ENCODE results near the gene GRAMD4.

Gene GRAMD4

DNA sequence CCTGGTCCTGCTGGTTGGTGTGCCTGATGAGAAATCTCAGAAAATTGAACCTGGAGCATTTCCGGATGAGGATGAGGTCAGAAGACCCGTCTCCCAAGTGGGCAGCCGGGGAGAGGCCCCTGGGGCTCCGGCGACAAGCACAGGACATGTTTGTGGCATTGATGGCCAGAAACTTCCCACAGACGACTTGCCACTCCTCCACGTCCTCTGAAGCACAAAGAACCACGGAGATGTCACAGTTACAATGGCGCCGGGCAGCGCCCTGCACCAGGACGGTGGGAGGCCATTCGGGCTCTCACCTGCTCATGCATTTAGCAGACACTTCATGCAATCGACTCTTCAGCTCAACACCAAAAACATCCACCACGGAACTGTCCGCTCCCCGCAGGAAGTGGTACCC, 71.4 kb downstream of the GRAMD4 start:
- DNase-seq (ENCODE audit: low spot score): no peak

DNA sequence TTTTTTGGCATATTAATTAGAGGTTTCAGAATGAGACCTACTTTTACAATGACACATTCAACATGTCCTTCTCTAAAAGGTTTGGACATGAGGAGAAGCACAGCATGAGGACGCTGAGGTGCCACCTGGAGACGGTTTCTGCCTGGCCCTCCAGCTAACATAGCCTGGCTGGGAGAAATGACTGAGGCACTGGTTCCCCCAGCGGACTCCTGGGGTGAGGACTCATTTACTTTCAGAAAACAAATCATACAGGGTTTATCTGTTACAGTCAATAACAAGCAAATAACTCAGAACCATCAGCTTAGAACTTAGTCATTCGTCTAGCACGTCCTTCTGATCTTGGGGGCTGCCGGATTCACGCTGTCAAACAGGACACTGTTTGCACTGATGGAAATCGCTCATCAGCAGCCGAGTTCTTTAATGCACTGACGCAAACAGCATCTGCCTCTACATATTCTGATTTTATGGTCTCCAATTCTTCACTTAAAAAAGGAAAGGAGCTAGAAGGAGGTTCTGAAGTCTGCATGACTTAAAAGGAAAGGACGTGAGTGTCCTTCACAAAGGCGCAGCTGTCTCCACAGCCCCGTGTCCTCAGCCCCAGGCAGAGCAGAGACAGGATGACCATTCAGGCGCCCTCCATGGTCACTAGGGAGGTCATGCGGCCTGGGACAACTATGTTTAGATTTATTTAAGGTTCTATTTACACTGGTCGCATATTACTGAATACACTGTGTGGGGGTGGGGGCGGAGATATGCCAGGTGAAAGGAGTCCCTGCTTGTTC, 73.6 kb downstream of the GRAMD4 start:
- no peak for DNase-seq (ENCODE audit: low spot score)

DNA sequence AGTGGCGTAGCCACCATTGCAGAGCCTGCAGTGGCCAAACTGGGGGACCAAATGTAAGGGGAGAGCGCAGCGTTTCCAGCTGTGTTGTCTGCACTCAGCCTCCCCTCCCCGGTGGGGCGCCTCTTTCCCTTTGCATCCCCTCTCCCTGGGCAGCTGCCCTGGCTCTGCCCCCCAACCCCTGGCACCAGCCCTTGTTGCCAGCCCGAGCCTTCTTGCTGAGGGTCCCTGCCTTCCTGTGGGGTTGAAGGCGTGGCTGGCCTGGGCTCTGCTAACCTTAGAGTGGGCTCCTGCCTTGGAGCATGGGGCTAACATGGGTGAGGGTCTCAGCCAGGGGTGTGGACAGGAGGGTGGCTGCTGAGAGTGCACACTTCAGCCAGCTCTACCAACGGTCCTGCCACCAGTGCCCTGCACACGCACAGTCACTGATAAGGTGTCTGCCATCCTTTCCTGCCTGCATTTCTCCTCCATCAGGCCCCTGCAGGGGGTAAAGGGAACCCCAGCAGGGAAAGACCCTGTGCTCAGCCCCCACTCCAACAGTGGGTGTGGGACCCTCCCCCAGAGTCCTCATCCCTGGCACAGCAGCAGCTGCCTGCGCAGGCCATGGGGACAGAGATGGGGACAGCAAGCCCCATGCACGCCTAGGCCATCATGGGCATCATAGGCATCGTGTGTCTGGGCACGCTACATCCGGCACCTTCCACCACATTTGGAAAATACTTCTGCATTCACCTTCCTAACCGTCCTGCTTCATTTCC, 74.4 kb downstream of the GRAMD4 start:
- no peak for DNase-seq (ENCODE audit: low spot score)

DNA sequence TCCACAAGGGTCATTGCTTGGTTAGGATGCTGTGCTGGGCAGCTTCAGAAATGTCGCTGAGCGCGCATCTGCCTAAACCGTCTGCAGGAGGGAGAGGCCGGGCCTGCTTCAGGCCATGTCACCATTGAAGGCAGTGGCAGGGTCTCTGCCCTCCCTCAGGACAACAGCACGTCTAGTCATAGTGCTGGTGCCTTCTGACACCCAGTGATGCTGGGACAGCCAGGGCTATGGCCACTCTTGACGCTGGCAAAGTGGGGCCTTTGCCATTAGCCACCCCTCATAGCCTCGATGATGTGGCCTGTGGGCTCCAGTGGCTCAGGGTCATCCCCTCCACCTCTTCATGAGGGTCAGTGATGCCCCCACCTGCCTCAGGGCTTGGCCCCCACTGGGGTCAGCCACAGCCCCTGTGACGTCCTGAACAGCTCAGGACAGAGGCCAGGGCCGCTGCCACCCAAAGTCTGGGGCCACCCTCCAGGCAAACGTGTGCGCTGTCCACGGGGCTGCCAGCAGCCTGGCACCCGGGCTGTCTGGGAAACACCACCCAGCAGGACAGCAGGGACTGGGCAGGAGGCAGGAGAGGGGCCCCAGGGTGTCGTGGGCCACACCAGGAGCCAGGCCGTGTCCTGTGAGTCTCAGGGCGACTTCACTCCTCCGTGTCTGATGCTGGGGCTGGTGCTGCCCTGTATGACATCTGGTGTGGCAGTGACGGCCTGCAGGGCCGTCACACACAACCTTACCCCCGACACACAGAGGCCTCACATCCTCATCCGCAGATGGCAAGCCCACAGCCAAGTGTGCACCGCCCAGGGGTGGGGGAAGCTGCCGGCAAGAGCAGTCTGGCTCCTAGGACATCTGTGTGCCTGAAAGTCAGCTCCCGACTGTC, 75.4 kb downstream of the GRAMD4 start:
- DNase-seq (ENCODE audit: low spot score): no peak

- no peak for DNase-seq (ENCODE audit: low spot score)
These were observed 76.0 kb downstream of the GRAMD4 start for GRCh38 chr22:46696229-46696518.

- DNase-seq (ENCODE audit: low spot score): no peak
These were observed 76.4 kb downstream of the GRAMD4 start for GRCh38 chr22:46696614-46697013.

GRCh38 chr22:46697811-46698515, 77.8 kb downstream of the GRAMD4 start:
- DNase-seq (ENCODE audit: low spot score): no peak

GRCh38 chr22:46699091-46699490, 78.9 kb downstream of the GRAMD4 start:
- no peak for DNase-seq (ENCODE audit: low spot score)

- DNase-seq (ENCODE audit: low spot score): no peak
These were observed 81.1 kb downstream of the GRAMD4 start for GRCh38 chr22:46701262-46701661.

DNA sequence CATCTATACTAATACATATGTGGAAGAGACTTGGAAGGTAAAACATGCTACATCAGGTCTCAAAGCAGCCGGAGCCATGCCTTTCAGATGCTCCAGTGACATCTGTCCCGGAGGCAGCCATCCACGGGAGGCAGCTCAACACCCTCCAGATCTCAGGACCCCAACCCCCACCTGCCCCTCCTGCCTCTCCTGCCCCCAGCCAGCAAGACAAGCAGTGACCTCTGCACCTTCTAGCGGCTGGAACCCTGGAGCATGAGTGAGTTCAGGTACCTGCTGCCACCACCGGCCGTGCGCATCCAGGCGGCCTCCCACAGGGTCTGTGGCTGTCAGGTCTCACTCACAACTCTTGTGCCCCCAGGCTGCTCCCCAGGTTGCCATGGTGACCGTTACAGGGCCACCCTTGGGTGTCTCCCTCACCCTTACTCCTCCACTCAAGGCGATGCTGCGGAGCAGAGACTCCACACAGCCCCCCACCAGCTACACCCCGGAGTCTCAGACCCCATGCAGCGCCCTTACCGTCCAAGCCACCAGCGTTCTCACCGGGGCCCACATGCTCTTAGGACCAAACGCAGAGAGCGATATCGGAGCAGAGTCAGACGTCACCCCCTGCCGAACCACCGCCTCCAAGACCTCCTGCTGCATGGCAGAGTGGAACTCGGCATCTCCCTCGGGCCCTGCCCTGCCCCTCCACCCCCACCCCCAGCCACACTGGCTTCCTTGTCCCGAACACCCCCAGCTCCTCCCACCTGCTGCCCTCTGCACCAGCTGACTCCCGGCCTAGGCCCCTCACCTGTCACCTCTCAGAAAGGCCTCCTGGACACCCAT, 83.2 kb downstream of the GRAMD4 start:
- no peak for DNase-seq (ENCODE audit: low spot score)

DNA sequence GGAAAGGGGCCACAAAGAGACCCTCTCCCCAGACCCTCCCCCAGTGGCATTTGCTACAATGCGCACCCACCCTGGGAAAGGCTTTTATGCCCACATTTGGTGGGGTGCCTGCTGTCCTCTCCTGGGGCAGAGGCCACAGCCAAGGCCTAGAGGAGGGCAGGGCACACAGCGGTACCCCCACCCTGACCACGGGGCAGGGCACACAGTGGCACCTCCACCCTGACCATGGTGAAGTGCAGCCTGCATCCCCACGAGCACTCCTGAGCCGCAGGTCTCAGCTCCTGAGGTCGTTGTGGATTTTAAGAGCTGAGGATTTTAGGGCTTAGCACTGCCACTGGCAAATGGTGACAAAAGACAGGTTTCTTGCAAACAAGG, 83.8 kb downstream of the GRAMD4 start:
- no peak for DNase-seq (ENCODE audit: low spot score)

GRCh38 chr22:46706060-46706459, 85.9 kb downstream of the GRAMD4 start:
- DNase-seq (ENCODE audit: low spot score): no peak

- no peak for DNase-seq (ENCODE audit: low spot score)
These were observed 87.1 kb downstream of the GRAMD4 start for GRCh38 chr22:46707305-46707704.

DNA sequence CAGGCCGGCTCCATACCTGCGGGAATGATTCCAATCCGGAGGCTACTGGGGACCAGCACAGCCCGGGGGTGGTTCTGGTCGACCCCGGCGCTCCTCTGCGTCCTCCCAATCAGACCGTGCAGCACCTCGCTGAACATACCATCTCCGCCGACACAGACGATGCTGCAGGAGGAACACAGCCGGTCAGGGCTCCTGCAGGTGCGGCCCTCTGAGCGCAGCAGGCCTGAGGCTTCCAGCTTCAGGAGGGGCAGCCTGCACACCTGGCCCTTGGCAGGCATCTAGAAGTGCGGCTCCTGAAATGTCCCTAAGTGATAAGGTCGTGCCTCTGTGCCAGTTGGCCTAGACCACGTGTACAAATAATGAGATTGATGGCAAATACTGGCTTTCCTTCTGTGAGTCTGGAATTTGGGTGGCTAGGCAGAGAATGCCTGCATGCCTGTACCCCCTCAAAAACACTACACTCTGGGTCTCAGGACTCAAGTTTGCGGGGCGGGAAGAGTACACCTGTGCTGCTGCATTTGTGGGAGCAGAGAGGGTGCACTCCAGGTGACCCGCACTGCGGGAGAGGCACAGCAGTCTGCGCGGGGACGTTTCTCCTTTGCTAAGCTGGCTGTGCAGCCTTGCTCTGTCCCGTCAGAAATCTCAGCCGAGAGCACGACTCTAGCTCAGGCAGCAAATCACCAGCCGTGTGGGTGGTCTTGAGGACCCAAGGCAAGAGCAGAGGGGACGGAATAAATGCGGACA, 87.8 kb downstream of the GRAMD4 start:
- no peak for DNase-seq (ENCODE audit: low spot score)

DNA sequence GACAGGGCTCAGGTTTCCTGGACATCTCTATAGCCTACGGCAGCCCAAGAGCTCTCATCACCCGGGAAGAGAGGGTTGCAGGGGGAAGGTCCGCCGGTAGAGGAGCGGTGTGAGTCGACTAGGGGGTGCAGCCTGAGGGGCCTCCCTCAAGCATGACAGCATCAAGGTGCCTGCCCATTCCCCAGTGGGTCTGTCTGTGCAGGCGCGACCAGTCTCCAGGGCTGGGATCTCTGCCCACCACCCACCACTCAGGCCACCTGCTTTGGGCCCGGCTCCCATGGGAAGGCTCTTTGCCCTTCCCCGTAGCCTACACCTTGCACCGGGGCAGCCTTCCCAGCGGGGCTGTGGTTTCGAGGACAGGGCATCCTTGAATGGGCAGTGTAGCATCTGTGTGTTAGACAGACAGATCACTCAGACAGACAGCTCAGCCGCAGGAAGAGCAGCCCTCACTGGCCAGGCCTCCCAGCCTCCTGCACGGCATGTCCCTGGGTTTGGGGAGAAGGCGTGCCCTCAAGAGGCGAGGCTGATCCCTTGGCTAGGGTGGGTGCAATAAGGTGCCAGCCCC, 88.7 kb downstream of the GRAMD4 start:
- DNase-seq (ENCODE audit: low spot score): no peak

DNA sequence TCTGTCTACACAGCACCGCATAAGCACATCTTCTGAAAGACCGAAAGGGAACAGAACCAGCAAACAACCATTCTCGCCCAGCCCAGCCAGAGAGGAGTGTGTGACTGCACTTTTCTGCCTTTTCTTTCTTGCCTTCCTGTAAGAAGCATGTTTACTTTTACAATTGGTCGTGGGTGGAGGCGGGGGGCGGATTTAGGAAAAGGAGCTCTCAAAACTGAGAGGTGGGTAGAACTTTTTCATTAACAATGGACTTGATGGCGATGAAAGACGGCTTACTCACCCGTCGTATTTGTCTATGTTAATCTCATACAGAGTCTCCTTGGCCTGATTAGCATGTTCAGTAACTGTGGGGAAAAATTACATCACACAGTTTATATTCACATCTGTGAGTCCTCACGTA, 90.6 kb downstream of the GRAMD4 start:
- DNase-seq (ENCODE audit: low spot score): no peak

DNA sequence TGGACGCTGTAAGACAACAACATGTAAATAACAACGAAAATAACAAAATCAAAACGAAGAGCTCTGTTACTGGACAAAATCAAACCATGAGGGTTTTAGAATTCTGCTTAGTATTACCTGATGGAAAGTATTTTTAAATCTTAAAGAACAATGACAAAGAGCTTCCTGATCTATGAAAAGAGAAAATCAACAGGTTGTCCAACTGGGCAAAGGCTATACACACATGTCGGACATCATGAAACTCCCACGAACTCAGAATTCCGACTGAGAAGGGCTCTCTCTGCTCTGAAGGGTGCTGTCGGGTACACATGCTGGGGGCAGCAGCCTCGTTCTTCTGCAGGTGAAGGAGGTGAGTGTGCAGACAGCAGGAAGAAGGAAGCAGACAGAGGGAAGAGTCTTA, 92.1 kb downstream of the GRAMD4 start:
- no peak for DNase-seq (ENCODE audit: low spot score)

- DNase-seq (ENCODE audit: low spot score): no peak
These were observed 94.4 kb downstream of the GRAMD4 start for GRCh38 chr22:46714550-46714949.

DNA sequence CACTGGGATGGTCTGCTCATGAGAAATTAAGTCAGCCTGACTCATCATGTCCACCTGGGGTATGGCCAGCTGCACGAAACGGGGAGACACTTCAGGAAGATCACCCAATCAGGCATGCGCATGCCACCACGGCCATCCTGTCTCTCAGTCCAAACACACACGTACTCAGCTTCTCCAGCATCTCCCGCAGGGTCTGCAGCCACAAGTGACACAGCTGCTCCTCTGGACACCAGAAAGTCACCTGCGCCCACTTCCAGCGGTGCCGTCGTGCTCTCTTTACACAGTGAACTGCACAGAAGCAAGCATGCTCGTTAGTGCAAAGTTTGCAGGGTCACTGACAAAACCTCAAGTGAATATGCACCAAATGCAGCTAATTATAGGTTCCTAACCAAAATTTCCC, 99.7 kb downstream of the GRAMD4 start:
- no peak for DNase-seq (ENCODE audit: low spot score)

GRCh38 chr22:46721501-46722085, 101.4 kb downstream of the GRAMD4 start:
- DNase-seq (ENCODE audit: low spot score): no peak

Data from hematopoietic multipotent progenitor cell treated with erythropoietin and hydrocortisone succinate and interleukin-3 and kit ligand, for 15 days (in vitro differentiated cells).